Activated CD8-positive, alpha-beta memory T cell treated with anti-CD3 and anti-CD28 coated beads, Interleukin-2, amount 10 ng/mL, durations not matched to agents 7 days and 5 days (primary cell): ENCODE data around the gene ROR2. TPM values are rescaled to one million over a fixed set of nuclear protein-coding genes. Genes with fewer than 3 reads are reported as not detected.
A peak's percentile ranks its signal among the peaks of the same experiment; 100 is the strongest.
"Not testable (repeated sequence)": the region's sequence is repeated elsewhere in the genome, so short reads cannot be mapped to it uniquely, and the experiment has no call there.

Source experiments
- ATAC-seq: fragments of 150-1000 bp; cut with Tn5 transposase; one replicate; pipeline ENCODE4 v1.10.0; 2021; ENCODE audit warnings: moderate library complexity
- CTCF ChIA-PET: fragments of 350-600 bp; sonication (Branson Sonifier 250); formaldehyde crosslinking; loops from one replicate; lab custom pipeline; 2021; ENCODE audit warnings: antibody characterized with exemption; lab: Charles Lee
- DNase-seq: peaks from one replicate; pipeline ENCODE4 v3.0.0-alpha.2; 2020
- H3K27ac Mint-ChIP-seq: one replicate; pipeline ENCODE4 v1.8.0; 2021; ENCODE audit warnings: mild to moderate bottlenecking, mixed read lengths
- H3K27me3 Mint-ChIP-seq: one replicate; pipeline ENCODE4 v1.8.0; 2021; ENCODE audit warnings: mixed read lengths
- H3K36me3 Mint-ChIP-seq: one replicate; pipeline ENCODE4 v1.8.0; 2021; ENCODE audit warnings: mild to moderate bottlenecking, mixed read lengths
- H3K4me1 Mint-ChIP-seq: one replicate; pipeline ENCODE4 v1.8.0; 2021; ENCODE audit warnings: mixed read lengths
- H3K4me3 Mint-ChIP-seq: one replicate; pipeline ENCODE4 v1.8.0; 2021; ENCODE audit warnings: mild to moderate bottlenecking, moderate library complexity, mixed read lengths
- H3K9me3 Mint-ChIP-seq: one replicate; pipeline ENCODE4 v1.8.0; 2022; ENCODE audit warnings: low read depth, mixed read lengths
- total RNA-seq, 2 experiments: library from RNA; stranded (reverse); gene quantifications; one replicate each; pipeline ENCODE4 v1.2.3, GENCODE V29; 2021

Gene ROR2
- total RNA-seq, 2 experiments from 2014 or later: 3.0 to 3.2 TPM

GRCh38 chr9:91557327-91557726, 392.7 kb downstream of the ROR2 start:
- Mint-ChIP-seq H3K36me3 (no peaks in the 10 kb centered on the region), H3K27ac (no peak overlapping the region), H3K4me1 (no peaks in the 10 kb centered on the region), H3K4me3 (no peak overlapping the region), H3K27me3 (peaks cover 49% of the 10 kb centered on the region), H3K9me3 (no peaks in the 10 kb centered on the region)
- CTCF ChIA-PET: no interaction called here
- DNase-seq (no peak), ATAC-seq (no peak)

- CTCF ChIA-PET: no interaction called here
- peaks cover 38% of the 10 kb centered on the region for H3K27me3 Mint-ChIP-seq
- ATAC-seq: no peak
These were observed 394.9 kb downstream of the ROR2 start for GRCh38 chr9:91555132-91555531.

GRCh38 chr9:91549177-91549576, 400.9 kb downstream of the ROR2 start:
- DNase-seq: no peak

More at GRCh38 chr9:91555132-91555531, 394.9 kb downstream of the ROR2 start:
- no peaks in the 10 kb centered on the region for H3K9me3 Mint-ChIP-seq
- no peaks in the 10 kb centered on the region for H3K4me1 Mint-ChIP-seq
- H3K27ac Mint-ChIP-seq: no peak overlapping the region
- DNase-seq: no peak
- no peak overlapping the region for H3K4me3 Mint-ChIP-seq
- no peaks in the 10 kb centered on the region for H3K36me3 Mint-ChIP-seq

GRCh38 chr9:91547081-91547480, 402.9 kb downstream of the ROR2 start:
- Mint-ChIP-seq H3K27me3 (peaks cover 12% of the 10 kb centered on the region), H3K27ac (no peak overlapping the region), H3K4me1 (peaks cover 13% of the 10 kb centered on the region), H3K9me3 (no peaks in the 10 kb centered on the region), H3K4me3 (no peak overlapping the region), H3K36me3 (no peaks in the 10 kb centered on the region)
- ATAC-seq (no peak), DNase-seq (no peak)
- CTCF ChIA-PET: no interaction called here

More at GRCh38 chr9:91549177-91549576, 400.9 kb downstream of the ROR2 start:
- Mint-ChIP-seq H3K27ac (no peak overlapping the region), H3K4me1 (peaks cover 13% of the 10 kb centered on the region), H3K4me3 (no peak overlapping the region), H3K9me3 (no peaks in the 10 kb centered on the region), H3K27me3 (peaks cover 5% of the 10 kb centered on the region), H3K36me3 (no peaks in the 10 kb centered on the region)
- CTCF ChIA-PET: no interaction called here
- no peak for ATAC-seq

- no peak for ATAC-seq
- Mint-ChIP-seq H3K36me3 (peaks cover 2% of the 10 kb centered on the region), H3K4me3 (no peak overlapping the region), H3K27ac (no peak overlapping the region), H3K27me3 (peaks cover 12% of the 10 kb centered on the region), H3K9me3 (no peaks in the 10 kb centered on the region), H3K4me1 (peaks cover 13% of the 10 kb centered on the region)
- no peak for DNase-seq
- CTCF ChIA-PET: no interaction called here
These were observed 403.5 kb downstream of the ROR2 start for GRCh38 chr9:91546574-91546973.

- Mint-ChIP-seq H3K4me3 (no peak overlapping the region), H3K27me3 (peaks cover 18% of the 10 kb centered on the region), H3K9me3 (peaks cover 2% of the 10 kb centered on the region), H3K27ac (no peak overlapping the region), H3K4me1 (peaks cover 15% of the 10 kb centered on the region), H3K36me3 (peaks cover 21% of the 10 kb centered on the region)
- CTCF ChIA-PET: no interaction called here
- DNase-seq: no peak
- ATAC-seq: no peak
These were observed 408.3 kb downstream of the ROR2 start for GRCh38 chr9:91541734-91542133.

- H3K4me3 Mint-ChIP-seq: peak overlapping the region; percentile 55
- H3K27ac Mint-ChIP-seq: peak overlapping the region; percentile 84
- ATAC-seq, CTCF ChIA-PET, DNase-seq, H3K9me3 Mint-ChIP-seq: not testable (repeated sequence)
- peaks cover 21% of the 10 kb centered on the region for H3K27me3 Mint-ChIP-seq
- H3K4me1 Mint-ChIP-seq: peaks cover 15% of the 10 kb centered on the region
- H3K36me3 Mint-ChIP-seq: peaks cover 21% of the 10 kb centered on the region
These were observed 409.5 kb downstream of the ROR2 start for GRCh38 chr9:91540506-91540905.

- DNase-seq (no peak), ATAC-seq (no peak)
- Mint-ChIP-seq H3K4me3 (no peak overlapping the region), H3K27me3 (peaks cover 17% of the 10 kb centered on the region), H3K4me1 (peaks cover 13% of the 10 kb centered on the region), H3K9me3 (peaks cover 2% of the 10 kb centered on the region), H3K36me3 (peaks cover 17% of the 10 kb centered on the region), H3K27ac (no peak overlapping the region)
- CTCF ChIA-PET: no interaction called here
These were observed 413.8 kb downstream of the ROR2 start for GRCh38 chr9:91536211-91536691.

GRCh38 chr9:91534374-91534773, 415.7 kb downstream of the ROR2 start:
- CTCF ChIA-PET: interaction anchor here (0.6 to 0.7 kb wide), 2 partner anchors 19 to 32 kb away, joined by 3 read pairs; no protein-coding TSS in a partner anchor
- Mint-ChIP-seq H3K4me3 (no peak overlapping the region), H3K27ac (no peak overlapping the region), H3K9me3 (no peaks in the 10 kb centered on the region), H3K27me3 (peaks cover 22% of the 10 kb centered on the region), H3K36me3 (peaks cover 8% of the 10 kb centered on the region), H3K4me1 (no peaks in the 10 kb centered on the region)
- ATAC-seq (no peak), DNase-seq (no peak)

GRCh38 chr9:91533382-91533781, 416.6 kb downstream of the ROR2 start:
- DNase-seq (no peak), ATAC-seq (no peak)
- H3K27ac Mint-ChIP-seq: no peak overlapping the region
- no peaks in the 10 kb centered on the region for H3K9me3 Mint-ChIP-seq
- peaks cover 22% of the 10 kb centered on the region for H3K27me3 Mint-ChIP-seq
- no peak overlapping the region for H3K4me3 Mint-ChIP-seq
- peaks cover 2% of the 10 kb centered on the region for H3K36me3 Mint-ChIP-seq
- no peaks in the 10 kb centered on the region for H3K4me1 Mint-ChIP-seq
- CTCF ChIA-PET: no interaction called here

GRCh38 chr9:91532325-91532724, 417.7 kb downstream of the ROR2 start:
- H3K4me3 Mint-ChIP-seq: no peak overlapping the region
- no peaks in the 10 kb centered on the region for H3K9me3 Mint-ChIP-seq
- no peaks in the 10 kb centered on the region for H3K4me1 Mint-ChIP-seq
- no peak for ATAC-seq
- peaks cover 28% of the 10 kb centered on the region for H3K27me3 Mint-ChIP-seq
- CTCF ChIA-PET: no interaction called here
- H3K36me3 Mint-ChIP-seq: no peaks in the 10 kb centered on the region
- no peak overlapping the region for H3K27ac Mint-ChIP-seq
- no peak for DNase-seq

GRCh38 chr9:91530829-91531228, 419.2 kb downstream of the ROR2 start:
- no peak for ATAC-seq
- H3K36me3 Mint-ChIP-seq: no peaks in the 10 kb centered on the region
- H3K4me1 Mint-ChIP-seq: no peaks in the 10 kb centered on the region
- CTCF ChIA-PET: no interaction called here
- peaks cover 39% of the 10 kb centered on the region for H3K27me3 Mint-ChIP-seq
- no peaks in the 10 kb centered on the region for H3K9me3 Mint-ChIP-seq
- no peak overlapping the region for H3K4me3 Mint-ChIP-seq
- DNase-seq: no peak
- no peak overlapping the region for H3K27ac Mint-ChIP-seq

- Mint-ChIP-seq H3K27ac (no peak overlapping the region), H3K4me1 (no peaks in the 10 kb centered on the region), H3K9me3 (peaks cover 2% of the 10 kb centered on the region), H3K27me3 (peaks cover 74% of the 10 kb centered on the region), H3K36me3 (peaks cover 1% of the 10 kb centered on the region), H3K4me3 (no peak overlapping the region)
- no peak for ATAC-seq
- no peak for DNase-seq
- CTCF ChIA-PET: interaction anchor here (0.6 kb wide), 1 partner anchor 788 kb away, joined by 3 read pairs; no protein-coding TSS in a partner anchor
These were observed 427.5 kb downstream of the ROR2 start for GRCh38 chr9:91522481-91522880.

- peaks cover 1% of the 10 kb centered on the region for H3K36me3 Mint-ChIP-seq
- H3K4me3 Mint-ChIP-seq: no peak overlapping the region
- peaks cover 13% of the 10 kb centered on the region for H3K4me1 Mint-ChIP-seq
- peaks cover 2% of the 10 kb centered on the region for H3K9me3 Mint-ChIP-seq
- CTCF ChIA-PET: no interaction called here
- H3K27ac Mint-ChIP-seq: no peak overlapping the region
- H3K27me3 Mint-ChIP-seq: peaks cover 63% of the 10 kb centered on the region
- ATAC-seq: no peak
- no peak for DNase-seq
These were observed 430.3 kb downstream of the ROR2 start for GRCh38 chr9:91519520-91520277.
